ENCODE measurements around the gene KISS1. TPM values are rescaled to one million over a fixed set of nuclear protein-coding genes. Genes with fewer than 3 reads are reported as not detected.

KISS1 gene
- total and polyA plus RNA-seq, 4 donors: 0.25 to 3.4 TPM; not detected in 2

- no peak overlapping the region for H3K4me3 ChIP-seq
- 11 to 16% methylated on average over 42 to 44 of the region's 44 CpGs for WGBS, 2 donors
These were observed 5.8 kb downstream of the KISS1 start for GRCh38 chr1:204190212-204191211.

GRCh38 chr1:204188959-204189639 lies 7.2 kb downstream of the KISS1 start:
- H3K9ac ChIP-seq (ENCODE audit: insufficient read depth in 1 of 2, low read length in 2 of 2): no peak overlapping the region
- H3K9me3 ChIP-seq (ENCODE audit: control insufficient read depth in 4 of 4, insufficient read depth in 3 of 4, low read length in 3 of 4): no peaks in the 10 kb centered on the region
- no peak overlapping the region for H3K27ac ChIP-seq (ENCODE audit: low read depth in 1 of 2, low read length in 1 of 2)
- H3K4me1 ChIP-seq (ENCODE audit: control insufficient read depth in 5 of 5, insufficient read depth in 5 of 5, low read length in 5 of 5): peaks cover 0 to 6% (median 5%) of the 10 kb centered on the region in 5 donors
- ATAC-seq (ENCODE audit: insufficient read depth, low FRiP score) (no peak), DNase-seq (no peak)
- no peak for TF ChIP-seq CTCF (IDR thresholded peaks at IDR 0.05; ENCODE audit: control extremely low read depth, extremely low read depth)
- H3K4me3 ChIP-seq: no peak overlapping the region
- no peaks in the 10 kb centered on the region for H3K36me3 ChIP-seq (ENCODE audit: control insufficient read depth in 4 of 4, insufficient read depth in 4 of 4, low read length in 4 of 4)
- H3K27me3 ChIP-seq (ENCODE audit: control insufficient read depth in 3 of 3, insufficient read depth in 3 of 3, low read length in 2 of 3): peaks cover 0 to 22% (median 11%) of the 10 kb centered on the region in 3 donors
- WGBS, 2 donors: 68 to 70% methylated on average over 11 of the region's 11 CpGs

More at GRCh38 chr1:204190212-204191211, 5.8 kb downstream of the KISS1 start:
- Histone ChIP-seq H3K9me3 (ENCODE audit: control insufficient read depth in 4 of 4, insufficient read depth in 3 of 4, low read length in 3 of 4) (peaks cover 0 to 5% (median 0%) of the 10 kb centered on the region in 4 donors), H3K36me3 (ENCODE audit: control insufficient read depth in 4 of 4, insufficient read depth in 4 of 4, low read length in 4 of 4) (no peaks in the 10 kb centered on the region), H3K4me1 (ENCODE audit: control insufficient read depth in 5 of 5, insufficient read depth in 5 of 5, low read length in 5 of 5) (peaks cover 0 to 18% (median 5%) of the 10 kb centered on the region in 5 donors), H3K27me3 (ENCODE audit: control insufficient read depth in 3 of 3, insufficient read depth in 3 of 3, low read length in 2 of 3) (peaks cover 0 to 22% (median 18%) of the 10 kb centered on the region in 3 donors), H3K9ac (ENCODE audit: insufficient read depth in 1 of 2, low read length in 2 of 2) (no peak overlapping the region), H3K27ac (ENCODE audit: low read depth in 1 of 2, low read length in 1 of 2) (no peak overlapping the region)
- no peak for ATAC-seq (ENCODE audit: insufficient read depth, low FRiP score)
- DNase-seq: peak; percentile 41 to 87 (median 63)
- no peak for TF ChIP-seq CTCF (IDR thresholded peaks at IDR 0.05; ENCODE audit: control extremely low read depth, extremely low read depth)

GRCh38 chr1:204186597-204186996 lies 9.7 kb downstream of the KISS1 start:
- no peak overlapping the region for H3K4me3 ChIP-seq
- no peaks in the 10 kb centered on the region for H3K36me3 ChIP-seq (ENCODE audit: control insufficient read depth in 4 of 4, insufficient read depth in 4 of 4, low read length in 4 of 4)
- peaks cover 0 to 6% (median 5%) of the 10 kb centered on the region in 5 donors for H3K4me1 ChIP-seq (ENCODE audit: control insufficient read depth in 5 of 5, insufficient read depth in 5 of 5, low read length in 5 of 5)
- DNase-seq (no peak), ATAC-seq (ENCODE audit: insufficient read depth, low FRiP score) (no peak)
- WGBS, 2 donors: 68 to 71% methylated on average over 10 of the region's 10 CpGs
- H3K27ac ChIP-seq (ENCODE audit: low read depth in 1 of 2, low read length in 1 of 2): no peak overlapping the region
- peaks cover 0 to 22% (median 11%) of the 10 kb centered on the region in 3 donors for H3K27me3 ChIP-seq (ENCODE audit: control insufficient read depth in 3 of 3, insufficient read depth in 3 of 3, low read length in 2 of 3)
- no peaks in the 10 kb centered on the region for H3K9me3 ChIP-seq (ENCODE audit: control insufficient read depth in 4 of 4, insufficient read depth in 3 of 4, low read length in 3 of 4)
- no peak overlapping the region for H3K9ac ChIP-seq (ENCODE audit: insufficient read depth in 1 of 2, low read length in 2 of 2)
- TF ChIP-seq CTCF (IDR thresholded peaks at IDR 0.05; ENCODE audit: control extremely low read depth, extremely low read depth): no peak

Measured in lung (tissue), 12 donors.